ENCODE results near the gene KBTBD2. TPM values are rescaled to one million over a fixed set of nuclear protein-coding genes. Genes with fewer than 3 reads are reported as not detected.

KBTBD2 gene
- total RNA-seq, 6 donors from 2014 or later, result 19.0 to 53.1 (median 32.2) TPM

- TF ChIP-seq CTCF (IDR thresholded peaks at IDR 0.05) (no peak), EP300 (IDR thresholded peaks at IDR 0.05) (no peak), POLR2AphosphoS5 (IDR thresholded peaks at IDR 0.05) (no peak), POLR2A (IDR thresholded peaks at IDR 0.05) (no peak)
- no peak overlapping the region for H3K4me3 ChIP-seq
- no peaks in the 10 kb centered on the region for H3K36me3 ChIP-seq
- DNase-seq (no peak), ATAC-seq (ENCODE audit: low FRiP score in 2 of 2) (no peak)
- 94 to 95% methylated on average over 3 of the region's 3 CpGs for WGBS, 2 donors
- peaks cover 21 to 27% (median 24%) of the 10 kb centered on the region in 4 donors for H3K4me1 ChIP-seq
- peak overlapping the region in 3 of 4 donors; percentile 96 to 100 (median 98) for H3K27ac ChIP-seq
- no peaks in the 10 kb centered on the region for H3K27me3 ChIP-seq
- H3K9me3 ChIP-seq, result no peaks in the 10 kb centered on the region
These were observed 2.2 kb upstream of the KBTBD2 start for GRCh38 chr7:32893722-32894121.

GRCh38 chr7:32893207-32893524 lies 1.6 kb upstream of the KBTBD2 start:
- WGBS, 2 donors, result 57 to 75% methylated on average over 4 of the region's 4 CpGs
- Histone ChIP-seq H3K27me3 (no peaks in the 10 kb centered on the region), H3K9me3 (no peaks in the 10 kb centered on the region), H3K36me3 (no peaks in the 10 kb centered on the region), H3K4me3 (peak overlapping the region in 1 of 4 donors; percentile 90), H3K4me1 (peaks cover 24 to 33% (median 30%) of the 10 kb centered on the region in 4 donors), H3K27ac (peak overlapping the region; percentile 96 to 100 (median 98))
- ATAC-seq (ENCODE audit: low FRiP score in 2 of 2), result no peak
- DNase-seq, result no peak
- TF ChIP-seq POLR2A (IDR thresholded peaks at IDR 0.05) (no peak), CTCF (IDR thresholded peaks at IDR 0.05) (no peak), POLR2AphosphoS5 (IDR thresholded peaks at IDR 0.05) (no peak), EP300 (IDR thresholded peaks at IDR 0.05) (no peak)

- TF ChIP-seq POLR2A (IDR thresholded peaks at IDR 0.05), result peak in 1 of 4 donors; percentile 3
- TF ChIP-seq EP300 (IDR thresholded peaks at IDR 0.05), result no peak
- Histone ChIP-seq H3K36me3 (no peaks in the 10 kb centered on the region), H3K4me1 (peaks cover 25 to 38% (median 34%) of the 10 kb centered on the region in 4 donors), H3K27me3 (no peaks in the 10 kb centered on the region), H3K4me3 (peak overlapping the region; percentile 23 to 98 (median 78)), H3K9me3 (no peaks in the 10 kb centered on the region), H3K27ac (peak overlapping the region; percentile 96 to 100 (median 98))
- ATAC-seq (ENCODE audit: low FRiP score in 2 of 2) (peak; percentile 37 to 54), DNase-seq (peak; percentile 32 to 85)
- WGBS, 2 donors, result 2 to 3% methylated on average over 6 to 22 of the region's 22 CpGs
These were observed 1.1 kb upstream of the KBTBD2 start for GRCh38 chr7:32892521-32893206.

GRCh38 chr7:32891800-32892520 lies 400 bp upstream of the KBTBD2 start:
- DNase-seq, result peak; percentile 96 to 97
- H3K9me3 ChIP-seq, result no peaks in the 10 kb centered on the region
- H3K36me3 ChIP-seq, result no peaks in the 10 kb centered on the region
- peak overlapping the region; percentile 97 to 100 (median 98) for H3K27ac ChIP-seq
- no peaks in the 10 kb centered on the region for H3K27me3 ChIP-seq
- peak; percentile 92 to 97 for ATAC-seq (ENCODE audit: low FRiP score in 2 of 2)
- H3K4me3 ChIP-seq, result peak overlapping the region; percentile 64 to 98 (median 78)
- H3K4me1 ChIP-seq, result peaks cover 32 to 43% (median 41%) of the 10 kb centered on the region in 4 donors
- 1% methylated on average over 28 to 29 of the region's 85 CpGs for WGBS, 2 donors
- TF ChIP-seq EP300 (IDR thresholded peaks at IDR 0.05) (peak; percentile 49 to 96 (median 82)), CTCF (IDR thresholded peaks at IDR 0.05) (peak in 1 of 6 experiments; percentile 2), POLR2AphosphoS5 (IDR thresholded peaks at IDR 0.05) (peak; percentile 95 to 96), POLR2A (IDR thresholded peaks at IDR 0.05) (peak; percentile 18 to 89 (median 65))

GRCh38 chr7:32890793-32891042 lies 842 bp downstream of the KBTBD2 start:
- no peaks in the 10 kb centered on the region for H3K9me3 ChIP-seq
- H3K4me3 ChIP-seq, result peak overlapping the region; percentile 34 to 98 (median 78)
- TF ChIP-seq POLR2AphosphoS5 (IDR thresholded peaks at IDR 0.05) (no peak), POLR2A (IDR thresholded peaks at IDR 0.05) (peak in 1 of 4 donors; percentile 1)
- peaks cover 39 to 54% (median 49%) of the 10 kb centered on the region in 4 donors for H3K4me1 ChIP-seq
- no peak for DNase-seq
- no peak for ATAC-seq (ENCODE audit: low FRiP score in 2 of 2)
- H3K27me3 ChIP-seq, result no peaks in the 10 kb centered on the region
- H3K36me3 ChIP-seq, result no peaks in the 10 kb centered on the region
- 0% methylated on average over 8 of the region's 8 CpGs for WGBS, 2 donors
- H3K27ac ChIP-seq, result peak overlapping the region; percentile 97 to 100 (median 98)
